Peyer's patch (tissue), 4 donors: ENCODE measurements around the gene NCR2.

ENCODE experiments used
- POLR2A ChIP-seq, 2 donors: fragments of 450-650 bp; IDR thresholded peaks; one replicate each; pipeline ENCODE4 v1.5.1; 2017; ENCODE audit warnings: antibody characterized with exemption in 2 of 2, mild to moderate bottlenecking in 2 of 2, moderate library complexity in 2 of 2
- TF ChIP-seq, protein P1 (sequence below), 6 experiments: fragments of 450-650 bp in 4 of 6; fragments of 200-600 bp in 2 of 6; sonication (generic) in 1 of 6; IDR thresholded peaks; one replicate each; pipeline ENCODE4 v1.5.1; 2017 to 2019; ENCODE audit warnings: antibody characterized with exemption in 6 of 6, mild to moderate bottlenecking in 3 of 6, moderate library complexity in 1 of 6

DNA sequence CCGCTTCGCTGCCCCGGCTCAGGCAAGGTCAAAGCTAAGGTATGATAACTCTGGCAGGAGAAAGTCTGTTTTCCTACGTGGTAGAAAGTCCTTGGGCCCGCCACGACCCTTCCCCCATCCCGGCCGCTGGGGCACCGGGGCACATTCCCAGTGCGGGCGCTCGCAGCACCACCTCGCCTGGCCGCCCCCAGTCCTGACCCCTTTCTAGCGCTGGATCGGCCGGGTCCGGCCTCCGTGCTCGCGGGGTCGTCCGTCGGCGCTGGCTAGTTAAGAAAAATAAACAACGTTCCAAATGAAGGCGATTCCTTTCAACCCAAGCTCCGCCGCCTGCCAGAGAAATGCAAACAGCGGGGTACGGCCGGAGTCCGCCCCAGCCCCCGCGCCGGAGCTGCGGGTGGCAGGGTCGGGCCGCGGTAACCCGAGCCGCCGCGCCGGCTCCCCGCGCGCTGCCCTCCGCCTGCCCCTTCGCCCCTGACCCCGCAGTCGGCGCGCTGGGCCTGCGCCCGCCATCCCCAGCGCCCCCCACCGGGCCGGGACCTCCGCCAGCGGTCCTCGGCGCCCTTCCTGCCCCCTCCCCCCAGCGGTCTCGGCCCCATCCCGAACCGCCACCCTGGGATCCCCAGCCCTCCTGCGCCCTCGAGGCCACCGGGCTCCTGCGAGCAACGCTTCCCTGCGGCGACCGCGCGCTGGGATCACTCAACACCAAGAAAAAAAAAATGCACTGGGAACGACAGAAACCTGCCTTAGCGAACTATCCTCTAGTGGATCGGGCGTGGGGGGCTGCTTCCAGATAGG lies 37.6 kb downstream of the NCR2 start:
- TF ChIP-seq POLR2A (IDR thresholded peaks at IDR 0.05), result no peak
- TF ChIP-seq, protein P1, sequence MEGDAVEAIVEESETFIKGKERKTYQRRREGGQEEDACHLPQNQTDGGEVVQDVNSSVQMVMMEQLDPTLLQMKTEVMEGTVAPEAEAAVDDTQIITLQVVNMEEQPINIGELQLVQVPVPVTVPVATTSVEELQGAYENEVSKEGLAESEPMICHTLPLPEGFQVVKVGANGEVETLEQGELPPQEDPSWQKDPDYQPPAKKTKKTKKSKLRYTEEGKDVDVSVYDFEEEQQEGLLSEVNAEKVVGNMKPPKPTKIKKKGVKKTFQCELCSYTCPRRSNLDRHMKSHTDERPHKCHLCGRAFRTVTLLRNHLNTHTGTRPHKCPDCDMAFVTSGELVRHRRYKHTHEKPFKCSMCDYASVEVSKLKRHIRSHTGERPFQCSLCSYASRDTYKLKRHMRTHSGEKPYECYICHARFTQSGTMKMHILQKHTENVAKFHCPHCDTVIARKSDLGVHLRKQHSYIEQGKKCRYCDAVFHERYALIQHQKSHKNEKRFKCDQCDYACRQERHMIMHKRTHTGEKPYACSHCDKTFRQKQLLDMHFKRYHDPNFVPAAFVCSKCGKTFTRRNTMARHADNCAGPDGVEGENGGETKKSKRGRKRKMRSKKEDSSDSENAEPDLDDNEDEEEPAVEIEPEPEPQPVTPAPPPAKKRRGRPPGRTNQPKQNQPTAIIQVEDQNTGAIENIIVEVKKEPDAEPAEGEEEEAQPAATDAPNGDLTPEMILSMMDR (IDR thresholded peaks at IDR 0.05), result no peak
